ENCODE data around the gene HBG2. TPM values are rescaled to one million over a fixed set of nuclear protein-coding genes. Genes with fewer than 3 reads are reported as not detected.

Gene HBG2
- total RNA-seq, 4 donors from 2014 or later, result not detected

DNA sequence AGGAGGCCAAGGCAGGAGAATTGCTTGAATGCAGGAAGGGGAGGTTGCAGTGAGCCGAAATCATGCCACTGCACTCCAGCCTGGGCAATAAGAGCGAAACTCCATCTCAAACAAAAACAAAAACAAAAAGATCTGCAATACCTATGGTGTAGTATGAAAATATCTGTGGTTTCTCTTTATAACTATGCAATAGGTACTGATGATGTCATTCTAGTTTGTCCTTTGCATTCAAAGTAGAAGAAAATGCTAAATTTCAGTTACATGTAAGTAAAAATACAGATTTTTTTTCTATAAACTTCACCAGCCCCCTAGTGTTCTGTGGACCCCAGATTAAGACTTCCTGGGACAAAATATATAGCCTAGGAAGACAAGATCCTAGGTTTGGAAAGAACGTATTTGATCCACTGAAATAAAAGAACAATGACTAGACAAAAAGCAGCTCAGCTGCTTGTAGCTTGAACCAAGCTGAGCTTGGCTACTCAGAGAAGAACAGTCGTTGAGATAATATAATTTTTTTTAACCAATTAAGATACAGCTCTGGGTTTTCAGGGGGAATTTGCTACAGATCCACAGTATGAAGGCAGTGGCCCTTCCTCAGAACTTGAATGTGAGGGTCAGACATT lies 17.9 kb upstream of the HBG2 start:
- H3K4me1 ChIP-seq, result no peaks in the 10 kb centered on the region
- in situ Hi-C loops (cut with MboI; ENCODE audit: low sequenced_read_pairs in 4 of 4), result no loop called here
- DNase-seq (no peak), ATAC-seq (no peak)
- TF ChIP-seq, protein P1, sequence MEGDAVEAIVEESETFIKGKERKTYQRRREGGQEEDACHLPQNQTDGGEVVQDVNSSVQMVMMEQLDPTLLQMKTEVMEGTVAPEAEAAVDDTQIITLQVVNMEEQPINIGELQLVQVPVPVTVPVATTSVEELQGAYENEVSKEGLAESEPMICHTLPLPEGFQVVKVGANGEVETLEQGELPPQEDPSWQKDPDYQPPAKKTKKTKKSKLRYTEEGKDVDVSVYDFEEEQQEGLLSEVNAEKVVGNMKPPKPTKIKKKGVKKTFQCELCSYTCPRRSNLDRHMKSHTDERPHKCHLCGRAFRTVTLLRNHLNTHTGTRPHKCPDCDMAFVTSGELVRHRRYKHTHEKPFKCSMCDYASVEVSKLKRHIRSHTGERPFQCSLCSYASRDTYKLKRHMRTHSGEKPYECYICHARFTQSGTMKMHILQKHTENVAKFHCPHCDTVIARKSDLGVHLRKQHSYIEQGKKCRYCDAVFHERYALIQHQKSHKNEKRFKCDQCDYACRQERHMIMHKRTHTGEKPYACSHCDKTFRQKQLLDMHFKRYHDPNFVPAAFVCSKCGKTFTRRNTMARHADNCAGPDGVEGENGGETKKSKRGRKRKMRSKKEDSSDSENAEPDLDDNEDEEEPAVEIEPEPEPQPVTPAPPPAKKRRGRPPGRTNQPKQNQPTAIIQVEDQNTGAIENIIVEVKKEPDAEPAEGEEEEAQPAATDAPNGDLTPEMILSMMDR (IDR thresholded peaks at IDR 0.05 in 4 of 5, conservative IDR thresholded peaks at IDR 0.05 in 1 of 5), result no peak
- TF ChIP-seq POLR2A (IDR thresholded peaks at IDR 0.05), result no peak
- no peak overlapping the region for H3K27ac ChIP-seq
- intact Hi-C loops (cut with DNase I; ENCODE audit: low total_unique reads), result no loop called here
- H3K9me3 ChIP-seq, result no peaks in the 10 kb centered on the region
- no peak overlapping the region for H3K4me3 ChIP-seq
- H3K27me3 ChIP-seq, result no peaks in the 10 kb centered on the region
- H3K36me3 ChIP-seq, result no peaks in the 10 kb centered on the region

DNA sequence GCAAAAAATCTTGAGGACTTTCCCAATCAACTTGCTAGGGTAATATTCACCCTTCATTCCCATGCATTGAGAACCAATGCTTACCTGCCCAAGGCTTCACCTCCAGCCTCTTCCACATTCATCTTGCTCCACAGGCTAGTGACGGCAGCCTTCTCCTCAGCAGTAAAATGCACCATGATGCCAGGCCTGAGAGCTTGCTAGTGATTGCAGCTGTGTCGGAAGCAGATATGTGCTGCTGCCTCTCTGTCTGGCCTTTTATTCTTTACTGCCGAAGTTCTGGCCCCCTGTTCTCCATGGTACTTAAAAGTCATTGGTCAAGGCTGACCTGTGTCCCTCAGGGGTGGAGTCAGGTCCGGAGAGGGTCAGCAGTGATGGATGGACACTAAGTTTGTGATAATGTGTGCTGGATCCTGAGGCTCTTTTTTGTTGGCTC lies 15.2 kb upstream of the HBG2 start, which contains the start of gene HBE1:
HBE1 (minus strand) TSS at position 231 of the 433 bp plus-strand sequence; CDS start at position 176, 55 bp downstream.
- no peaks in the 10 kb centered on the region for H3K4me1 ChIP-seq
- H3K27ac ChIP-seq, result no peak within 1 kb of the TSS
- H3K9me3 ChIP-seq, result no peaks in the 10 kb centered on the region
- no peak within 1 kb of the TSS for H3K4me3 ChIP-seq
- H3K27me3 ChIP-seq, result no peaks in the 10 kb centered on the region
- TF ChIP-seq POLR2A (IDR thresholded peaks at IDR 0.05), result no peak
- TF ChIP-seq, protein P1 (IDR thresholded peaks at IDR 0.05 in 4 of 5, conservative IDR thresholded peaks at IDR 0.05 in 1 of 5), result no peak
- no peak for ATAC-seq
- no peaks in the 10 kb centered on the region for H3K36me3 ChIP-seq
- no peak for DNase-seq
- intact Hi-C loops (cut with DNase I; ENCODE audit: low total_unique reads) (no loop called here), in situ Hi-C loops (cut with MboI; ENCODE audit: low sequenced_read_pairs in 4 of 4) (no loop called here)

DNA sequence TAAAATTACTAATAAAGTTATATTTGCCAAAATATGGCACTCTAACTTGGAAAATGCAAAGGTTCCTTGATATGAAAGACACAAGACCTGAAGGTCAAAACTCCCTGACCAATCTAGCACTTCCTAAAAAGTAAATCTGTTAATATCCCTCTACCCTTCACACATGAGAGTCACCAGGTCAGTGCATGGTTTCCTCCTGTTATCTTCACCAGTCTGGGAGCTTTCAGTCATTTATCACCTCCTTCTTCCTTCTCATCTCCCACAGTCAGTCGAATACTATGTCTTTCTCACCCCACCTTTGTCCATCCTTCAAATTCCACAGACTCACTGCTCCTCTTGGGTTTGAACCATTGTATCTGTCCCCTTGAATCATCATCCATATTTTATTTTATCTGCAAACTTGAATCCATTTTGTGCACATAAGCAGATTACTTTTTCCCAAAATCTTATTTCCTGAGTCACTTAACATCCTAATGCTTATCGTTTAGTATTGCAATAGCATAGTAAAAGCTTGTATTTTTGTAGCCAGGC lies 12.5 kb upstream of the HBG2 start:
- Histone ChIP-seq H3K4me3 (no peak overlapping the region), H3K4me1 (no peaks in the 10 kb centered on the region)
- no peak for ATAC-seq

DNA sequence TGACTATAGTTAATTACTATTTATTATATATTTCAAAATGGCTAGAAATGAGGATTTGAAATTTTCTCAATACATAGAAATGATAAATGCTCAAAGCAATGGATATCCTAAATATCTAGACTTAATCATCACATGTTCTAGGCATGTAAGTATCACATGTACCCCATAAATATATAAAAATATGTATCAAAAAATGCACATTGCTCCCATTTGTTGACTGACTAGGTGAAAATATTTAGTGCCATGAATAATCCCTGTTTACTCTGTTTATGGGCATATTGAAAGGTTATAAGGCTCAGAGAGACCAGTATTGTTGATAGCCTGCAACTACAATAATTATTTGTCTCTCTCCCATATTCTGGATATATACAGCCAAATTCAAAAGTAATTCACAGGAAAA lies 12.0 kb upstream of the HBG2 start:
- Histone ChIP-seq H3K27ac (no peak overlapping the region), H3K36me3 (no peaks in the 10 kb centered on the region), H3K27me3 (no peaks in the 10 kb centered on the region), H3K9me3 (no peaks in the 10 kb centered on the region), H3K4me3 (no peak overlapping the region), H3K4me1 (no peaks in the 10 kb centered on the region)
- TF ChIP-seq POLR2A (IDR thresholded peaks at IDR 0.05), result no peak
- TF ChIP-seq, protein P1 (IDR thresholded peaks at IDR 0.05 in 4 of 5, conservative IDR thresholded peaks at IDR 0.05 in 1 of 5), result no peak
- intact Hi-C loops (cut with DNase I; ENCODE audit: low total_unique reads) (no loop called here), in situ Hi-C loops (cut with MboI; ENCODE audit: low sequenced_read_pairs in 4 of 4) (no loop called here)
- ATAC-seq (no peak), DNase-seq (no peak)

More for the DNA sequence above, 12.5 kb upstream of the HBG2 start:
- no peak for DNase-seq
- TF ChIP-seq POLR2A (IDR thresholded peaks at IDR 0.05), result no peak
- TF ChIP-seq, protein P1 (IDR thresholded peaks at IDR 0.05 in 4 of 5, conservative IDR thresholded peaks at IDR 0.05 in 1 of 5), result no peak
- intact Hi-C loops (cut with DNase I; ENCODE audit: low total_unique reads) (no loop called here), in situ Hi-C loops (cut with MboI; ENCODE audit: low sequenced_read_pairs in 4 of 4) (no loop called here)
- Histone ChIP-seq H3K27me3 (no peaks in the 10 kb centered on the region), H3K27ac (no peak overlapping the region), H3K9me3 (no peaks in the 10 kb centered on the region), H3K36me3 (no peaks in the 10 kb centered on the region)
